PFSK-1 (cell line): ENCODE results near the gene STK16.

ENCODE experiments used
- FOXP2 ChIP-seq: optimal IDR thresholded peaks from 2 replicates; pipeline ENCODE3; 2011; ENCODE audit warnings: borderline replicate concordance, control low read depth, inconsistent platforms; ENCODE audit not compliant: insufficient read depth; ENCODE audit errors: extremely low read length, extremely low read depth
- POLR2AphosphoS5 ChIP-seq: IDR thresholded peaks from 2 replicates; pipeline ENCODE4 v1.6.1; 2012; ENCODE audit warnings: low read depth, mild to moderate bottlenecking, control low read depth, low read length, moderate library complexity
- REST ChIP-seq, 2 experiments: IDR thresholded peaks; 2 replicates each; pipeline versions ENCODE4 v1.6.1 to v1.8.0; 2011 to 2012; ENCODE audit warnings: low read depth in 2 of 2, low read length in 2 of 2, control low read depth in 1 of 2, inconsistent platforms in 1 of 2, mild to moderate bottlenecking in 1 of 2, moderate library complexity in 1 of 2; ENCODE audit not compliant: insufficient read depth in 1 of 2
- SIN3A ChIP-seq: IDR thresholded peaks from 2 replicates; pipeline ENCODE4 v1.6.1; 2012; ENCODE audit warnings: mild to moderate bottlenecking, low read length, moderate library complexity, borderline replicate concordance; ENCODE audit not compliant: insufficient read depth
- TAF1 ChIP-seq: IDR thresholded peaks from 2 replicates; pipeline ENCODE4 v1.6.1; 2012; ENCODE audit warnings: low read length, control low read depth, borderline replicate concordance; ENCODE audit not compliant: insufficient read depth

STK16 gene

GRCh38 chr2:219213486-219214071 is 31.7 kb upstream of the STK16 start:
- TF ChIP-seq FOXP2 (no peak), REST (IDR thresholded peaks at IDR 0.05; ENCODE audit: insufficient read depth in 1 of 2, low read depth in 2 of 2, low read length in 2 of 2) (no peak), POLR2AphosphoS5 (no peak), TAF1 (no peak), SIN3A (no peak)

- no peak for TF ChIP-seq TAF1
- TF ChIP-seq REST (IDR thresholded peaks at IDR 0.05; ENCODE audit: insufficient read depth in 1 of 2, low read depth in 2 of 2, low read length in 2 of 2): no peak
- TF ChIP-seq FOXP2: no peak
- TF ChIP-seq SIN3A: no peak
- TF ChIP-seq POLR2AphosphoS5: no peak
These were observed 31.1 kb upstream of the STK16 start for GRCh38 chr2:219214141-219214540.

GRCh38 chr2:219214786-219215185 is 30.5 kb upstream of the STK16 start:
- TF ChIP-seq POLR2AphosphoS5 (no peak), SIN3A (no peak), REST (IDR thresholded peaks at IDR 0.05; ENCODE audit: insufficient read depth in 1 of 2, low read depth in 2 of 2, low read length in 2 of 2) (no peak), TAF1 (no peak), FOXP2 (no peak)

- TF ChIP-seq FOXP2: no peak
- no peak for TF ChIP-seq REST (IDR thresholded peaks at IDR 0.05; ENCODE audit: insufficient read depth in 1 of 2, low read depth in 2 of 2, low read length in 2 of 2)
- no peak for TF ChIP-seq TAF1
- no peak for TF ChIP-seq POLR2AphosphoS5
- no peak for TF ChIP-seq SIN3A
These were observed 29.3 kb upstream of the STK16 start for GRCh38 chr2:219215871-219216534.
